Testis (tissue), 3 donors: Measurements from ENCODE around the gene CYP2B6. TPM values are rescaled to one million over a fixed set of nuclear protein-coding genes. Genes with fewer than 3 reads are reported as not detected.

Source experiments
- DNase-seq: peaks from one replicate; pipeline ENCODE4 v3.0.0-alpha.2; 2019
- H3K27ac ChIP-seq, 2 donors: fragments of 200-600 bp; sonication (generic); one replicate each; pipeline ENCODE4 v1.5.1; 2019
- H3K27me3 ChIP-seq: fragments of 200-600 bp; sonication (generic); one replicate; pipeline ENCODE4 v1.5.1; 2019
- H3K36me3 ChIP-seq: fragments of 200-600 bp; sonication (generic); one replicate; pipeline ENCODE4 v1.5.1; 2017; ENCODE audit warnings: low read depth; ENCODE audit errors: missing control alignments
- H3K4me1 ChIP-seq: fragments of 200-600 bp; sonication (generic); one replicate; pipeline ENCODE4 v1.5.1; 2019
- H3K4me3 ChIP-seq, 2 donors: fragments of 200-600 bp; sonication (generic); one replicate each; pipeline ENCODE4 v1.5.1; 2017 to 2019
- H3K9me3 ChIP-seq: fragments of 200-600 bp; sonication (generic); one replicate; pipeline ENCODE4 v1.5.1; 2017
- CTCF ChIP-seq, 3 experiments: fragments of 450-650 bp in 2 of 3; fragments of 200-600 bp in 1 of 3; sonication (generic) in 1 of 3; IDR thresholded peaks; one replicate each; pipeline ENCODE4 v1.5.1; 2016 to 2019; ENCODE audit warnings: antibody characterized with exemption in 3 of 3, mild to moderate bottlenecking in 2 of 3, moderate library complexity in 1 of 3
- POLR2A ChIP-seq: fragments of 450-650 bp; IDR thresholded peaks from one replicate; pipeline ENCODE4 v1.6.1; 2017; ENCODE audit warnings: antibody characterized with exemption, mild to moderate bottlenecking, moderate library complexity
- WGBS, 2 donors: methylation state at CpG; one replicate each; pipeline ENCODE4 v1.1.5; 2018; 5-methylcytosine and 5-hydroxymethylcytosine counted together
- intact Hi-C: fragments of 100-400 bp; cut with DNase I; formaldehyde crosslinking; loops from one replicate; pipeline ENCODE4 v1.15.1; 2023; ENCODE audit warnings: low total_unique reads
- polyA plus RNA-seq: library from polyadenylated mRNA; stranded (reverse); fragments of 350-450 nt; fragmentation: Illumina TruSeq; extraction: RNeasy Lipid Tissue Mini Kit (QIAGEN cat#74804); gene quantifications from one replicate; pipeline ENCODE4 v1.2.3, GENCODE V29; 2014; ENCODE audit warnings: low read depth, low replicate concordance; ENCODE audit not compliant: insufficient read depth
- total RNA-seq, 2 donors: library from RNA; depleted of rRNA; stranded (reverse); fragments of >200 nt; gene quantifications; one replicate each; pipeline ENCODE4 v1.2.3, GENCODE V29; 2016

The CYP2B6 gene
- total and polyA plus RNA-seq, 3 donors from 2014 or later: 0.19 to 0.39 TPM; not detected in 1

DNA sequence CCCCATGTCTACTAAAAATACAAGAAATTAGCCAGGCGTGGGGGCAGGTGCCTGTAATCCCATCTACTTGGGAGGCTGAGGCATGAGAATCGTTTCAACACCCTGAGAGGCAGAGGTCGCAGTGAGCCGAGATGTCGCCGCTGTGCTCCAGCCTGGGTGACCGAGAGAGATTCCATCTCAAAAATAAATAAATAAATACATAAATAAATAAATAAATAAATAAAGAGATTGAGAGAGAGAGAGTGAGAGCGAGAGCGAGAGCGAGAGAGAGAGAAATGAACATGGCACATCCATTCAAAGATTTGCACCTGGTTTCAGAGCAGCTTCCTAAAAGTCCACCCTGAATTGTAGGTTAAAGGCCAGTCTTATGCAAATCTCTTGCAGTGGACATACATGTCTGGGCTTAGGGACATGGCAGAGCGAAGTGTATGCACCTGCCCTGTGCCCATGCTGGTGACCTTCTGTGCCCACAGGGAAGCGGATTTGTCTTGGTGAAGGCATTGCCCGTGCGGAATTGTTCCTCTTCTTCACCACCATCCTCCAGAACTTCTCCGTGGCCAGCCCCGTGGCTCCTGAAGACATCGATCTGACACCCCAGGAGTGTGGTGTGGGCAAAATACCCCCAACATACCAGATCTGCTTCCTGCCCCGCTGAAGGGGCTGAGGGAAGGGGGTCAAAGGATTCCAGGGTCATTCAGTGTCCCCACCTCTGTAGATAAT, 42.3 kb upstream of the CYP2B6 start:
- Histone ChIP-seq H3K9me3 (no peaks in the 10 kb centered on the region), H3K4me1 (no peaks in the 10 kb centered on the region), H3K36me3 (no peaks in the 10 kb centered on the region), H3K27me3 (no peaks in the 10 kb centered on the region), H3K4me3 (no peak overlapping the region), H3K27ac (no peak overlapping the region)
- TF ChIP-seq CTCF (IDR thresholded peaks at IDR 0.05) (no peak), POLR2A (no peak)
- intact Hi-C loops: no loop called here
- WGBS, 2 donors: 88 to 95% methylated on average over 18 of the region's 18 CpGs
- DNase-seq: no peak

DNA sequence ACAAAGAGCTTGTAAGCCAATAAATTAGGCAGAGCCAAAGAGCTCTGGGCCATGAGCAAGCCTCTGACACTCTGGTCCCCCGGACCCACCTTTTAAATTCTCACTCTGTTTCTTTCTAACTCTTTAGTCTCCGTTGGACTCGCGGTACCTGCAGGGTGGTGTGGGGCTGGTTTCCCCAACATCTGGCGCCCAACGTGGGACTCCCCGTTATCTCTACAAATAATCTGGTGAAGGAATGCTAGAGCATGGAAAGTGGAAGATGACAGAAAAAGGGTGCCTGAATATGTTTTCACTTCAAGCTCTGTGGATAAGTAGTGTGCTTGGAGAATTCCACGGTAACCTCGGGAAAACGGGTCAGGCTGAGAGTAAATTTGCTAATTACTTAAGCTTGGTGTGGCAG, 36.5 kb upstream of the CYP2B6 start:
- DNase-seq: no peak
- H3K9me3 ChIP-seq: no peaks in the 10 kb centered on the region
- H3K4me3 ChIP-seq: no peak overlapping the region
- no peaks in the 10 kb centered on the region for H3K36me3 ChIP-seq
- WGBS, 2 donors: 78 to 81% methylated on average over 10 of the region's 10 CpGs
- intact Hi-C loops: no loop called here
- TF ChIP-seq CTCF (IDR thresholded peaks at IDR 0.05): no peak
- no peak for TF ChIP-seq POLR2A
- H3K27ac ChIP-seq: no peak overlapping the region
- H3K4me1 ChIP-seq: no peaks in the 10 kb centered on the region
- no peaks in the 10 kb centered on the region for H3K27me3 ChIP-seq

DNA sequence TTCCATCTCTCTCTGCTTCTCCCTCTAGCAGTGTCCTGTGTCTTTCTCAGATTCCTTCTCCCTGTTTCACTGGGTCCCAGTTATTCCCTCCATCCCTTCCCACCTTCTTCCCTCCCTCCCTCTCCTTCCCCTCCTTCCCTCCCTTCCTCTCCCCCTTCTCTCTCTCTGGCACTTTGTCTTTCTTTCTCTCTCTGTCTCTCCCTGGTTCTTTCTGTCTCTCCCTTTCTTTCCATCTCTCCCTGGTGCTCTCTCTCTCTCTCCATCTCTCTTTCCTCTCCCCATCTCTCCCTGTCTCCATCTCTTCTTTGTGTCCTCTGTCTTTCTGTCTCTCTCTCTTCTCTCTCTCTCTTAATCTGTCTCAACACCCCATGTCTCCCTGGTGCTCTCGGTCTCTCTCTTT, 31.7 kb upstream of the CYP2B6 start:
- H3K36me3 ChIP-seq: no peaks in the 10 kb centered on the region
- WGBS, 2 donors: 89 to 92% methylated on average over 1 of the region's 1 CpG
- intact Hi-C loops: no loop called here
- H3K4me3 ChIP-seq: no peak overlapping the region
- H3K4me1 ChIP-seq: no peaks in the 10 kb centered on the region
- TF ChIP-seq POLR2A (no peak), CTCF (IDR thresholded peaks at IDR 0.05) (no peak)
- H3K27ac ChIP-seq: no peak overlapping the region
- no peak for DNase-seq
- H3K27me3 ChIP-seq: no peaks in the 10 kb centered on the region
- no peaks in the 10 kb centered on the region for H3K9me3 ChIP-seq

- no peak for TF ChIP-seq POLR2A
- no peak for TF ChIP-seq CTCF (IDR thresholded peaks at IDR 0.05)
- intact Hi-C loops: no loop called here
- no peak overlapping the region for H3K4me3 ChIP-seq
- 86 to 95% methylated on average over 1 of the region's 1 CpG for WGBS, 2 donors
- no peaks in the 10 kb centered on the region for H3K27me3 ChIP-seq
- no peaks in the 10 kb centered on the region for H3K4me1 ChIP-seq
- H3K36me3 ChIP-seq: no peaks in the 10 kb centered on the region
- no peak for DNase-seq
- H3K27ac ChIP-seq: no peak overlapping the region
- H3K9me3 ChIP-seq: no peaks in the 10 kb centered on the region
Observed at GRCh38 chr19:40960062-40960685, 30.9 kb upstream of the CYP2B6 start.

DNA sequence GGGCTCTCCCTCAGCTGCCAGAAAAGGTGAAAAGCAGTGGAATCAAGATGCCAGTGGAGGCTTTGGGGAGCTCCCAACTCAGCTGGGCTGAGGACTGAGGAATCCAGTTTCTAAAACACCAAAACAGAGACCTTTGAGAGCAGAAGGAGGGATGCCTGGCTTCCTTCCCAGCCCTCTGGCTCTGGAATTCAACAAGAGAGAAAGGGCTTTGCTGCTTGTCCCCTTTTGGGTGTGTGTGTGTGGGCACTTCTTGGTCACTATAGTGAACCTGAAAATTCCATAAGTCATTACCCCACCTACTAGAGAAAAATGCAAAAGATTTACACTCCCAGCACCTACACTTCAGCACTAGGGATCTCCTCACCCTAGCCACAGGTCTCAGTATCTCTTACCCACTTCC, 30.3 kb upstream of the CYP2B6 start:
- H3K27me3 ChIP-seq: no peaks in the 10 kb centered on the region
- H3K9me3 ChIP-seq: no peaks in the 10 kb centered on the region
- no peaks in the 10 kb centered on the region for H3K36me3 ChIP-seq
- H3K27ac ChIP-seq: no peak overlapping the region
- DNase-seq: no peak
- no peaks in the 10 kb centered on the region for H3K4me1 ChIP-seq
- no peak for TF ChIP-seq CTCF (IDR thresholded peaks at IDR 0.05)
- TF ChIP-seq POLR2A: no peak
- intact Hi-C loops: no loop called here
- H3K4me3 ChIP-seq: no peak overlapping the region
